Measurements from ENCODE around the gene CLPSL2. TPM values are rescaled to one million over a fixed set of nuclear protein-coding genes. Genes with fewer than 3 reads are reported as not detected.

Gene CLPSL2
- total and polyA plus RNA-seq, 12 donors, result not detected

DNA sequence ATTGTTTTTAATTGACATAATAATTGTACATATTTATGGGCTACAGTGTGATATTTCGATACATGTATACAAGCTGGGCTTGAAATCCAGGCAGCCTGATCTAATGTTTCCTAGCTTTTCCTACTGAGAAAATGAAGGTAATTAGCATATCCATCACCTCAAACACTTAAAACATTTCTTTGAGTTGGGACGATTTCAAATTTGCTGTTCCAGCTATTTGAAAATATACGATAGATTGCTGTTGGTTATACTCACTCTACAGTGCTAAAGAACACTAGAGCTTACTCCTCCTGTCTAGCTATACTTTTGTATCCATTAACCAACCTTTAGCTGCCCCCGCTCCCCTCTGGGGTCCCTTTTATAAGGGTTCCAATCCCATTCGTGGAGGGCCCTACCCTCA, 33.4 kb downstream of the CLPSL2 start:
- H3K4me1 ChIP-seq, result peaks cover 0 to 8% (median 0%) of the 10 kb centered on the region in 9 donors
- no peaks in the 10 kb centered on the region for H3K9me3 ChIP-seq
- TF ChIP-seq, protein P1, sequence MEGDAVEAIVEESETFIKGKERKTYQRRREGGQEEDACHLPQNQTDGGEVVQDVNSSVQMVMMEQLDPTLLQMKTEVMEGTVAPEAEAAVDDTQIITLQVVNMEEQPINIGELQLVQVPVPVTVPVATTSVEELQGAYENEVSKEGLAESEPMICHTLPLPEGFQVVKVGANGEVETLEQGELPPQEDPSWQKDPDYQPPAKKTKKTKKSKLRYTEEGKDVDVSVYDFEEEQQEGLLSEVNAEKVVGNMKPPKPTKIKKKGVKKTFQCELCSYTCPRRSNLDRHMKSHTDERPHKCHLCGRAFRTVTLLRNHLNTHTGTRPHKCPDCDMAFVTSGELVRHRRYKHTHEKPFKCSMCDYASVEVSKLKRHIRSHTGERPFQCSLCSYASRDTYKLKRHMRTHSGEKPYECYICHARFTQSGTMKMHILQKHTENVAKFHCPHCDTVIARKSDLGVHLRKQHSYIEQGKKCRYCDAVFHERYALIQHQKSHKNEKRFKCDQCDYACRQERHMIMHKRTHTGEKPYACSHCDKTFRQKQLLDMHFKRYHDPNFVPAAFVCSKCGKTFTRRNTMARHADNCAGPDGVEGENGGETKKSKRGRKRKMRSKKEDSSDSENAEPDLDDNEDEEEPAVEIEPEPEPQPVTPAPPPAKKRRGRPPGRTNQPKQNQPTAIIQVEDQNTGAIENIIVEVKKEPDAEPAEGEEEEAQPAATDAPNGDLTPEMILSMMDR (IDR thresholded peaks at IDR 0.05), result no peak
- intact Hi-C loops (cut with DNase I), result no loop called here
- no peak for ATAC-seq
- H3K36me3 ChIP-seq, result no peaks in the 10 kb centered on the region
- H3K27ac ChIP-seq, result no peak overlapping the region
- H3K4me3 ChIP-seq, result no peak overlapping the region
- no peak for DNase-seq
- 75 to 79% methylated on average over 5 of the region's 5 CpGs for WGBS, 2 donors
- peaks cover 0 to 51% (median 19%) of the 10 kb centered on the region in 7 donors for H3K27me3 ChIP-seq

DNA sequence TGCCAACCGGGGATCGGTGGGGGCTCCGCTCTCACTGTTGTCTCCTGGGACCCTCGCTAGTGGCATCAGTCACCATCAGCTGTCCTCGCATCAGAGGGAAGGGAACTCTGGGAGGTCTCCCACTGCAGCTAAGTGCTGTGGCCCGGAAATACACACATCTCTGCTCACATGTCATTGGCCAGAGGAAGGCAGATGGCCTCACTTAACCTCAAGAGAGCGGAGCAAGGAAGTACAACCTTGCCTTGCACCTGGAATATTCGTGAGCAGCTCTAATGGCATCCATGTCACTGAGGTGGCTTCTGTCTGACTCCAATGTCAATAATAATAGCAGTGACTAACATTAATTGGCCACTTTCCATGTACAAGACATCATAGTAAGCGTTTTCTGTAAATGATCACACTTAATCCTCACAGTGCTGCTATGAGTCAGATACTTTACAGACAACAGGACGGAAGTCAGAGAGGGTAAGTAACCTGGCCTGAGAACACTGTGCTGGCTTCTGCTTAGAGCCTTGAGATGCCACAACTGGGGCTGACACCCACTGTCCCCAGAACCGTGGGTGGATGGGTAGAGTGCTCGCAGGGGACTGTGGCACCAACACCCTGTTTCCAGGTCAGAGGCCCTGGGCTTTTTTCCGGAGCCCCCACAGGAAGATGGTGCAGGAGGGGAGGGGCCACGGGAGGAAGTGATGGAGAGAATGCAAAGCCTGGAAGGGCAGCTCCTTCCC, 34.7 kb downstream of the CLPSL2 start:
- DNase-seq (no peak), ATAC-seq (peak in 1 of 8 donors; percentile 45)
- Histone ChIP-seq H3K36me3 (no peaks in the 10 kb centered on the region), H3K27me3 (peaks cover 0 to 39% (median 9%) of the 10 kb centered on the region in 7 donors), H3K9me3 (no peaks in the 10 kb centered on the region), H3K4me1 (peaks cover 0 to 8% (median 0%) of the 10 kb centered on the region in 9 donors), H3K4me3 (no peak overlapping the region), H3K27ac (no peak overlapping the region)
- WGBS, 2 donors, result 65 to 66% methylated on average over 14 of the region's 14 CpGs
- intact Hi-C loops (cut with DNase I), result no loop called here
- TF ChIP-seq, protein P1 (IDR thresholded peaks at IDR 0.05), result no peak

DNA sequence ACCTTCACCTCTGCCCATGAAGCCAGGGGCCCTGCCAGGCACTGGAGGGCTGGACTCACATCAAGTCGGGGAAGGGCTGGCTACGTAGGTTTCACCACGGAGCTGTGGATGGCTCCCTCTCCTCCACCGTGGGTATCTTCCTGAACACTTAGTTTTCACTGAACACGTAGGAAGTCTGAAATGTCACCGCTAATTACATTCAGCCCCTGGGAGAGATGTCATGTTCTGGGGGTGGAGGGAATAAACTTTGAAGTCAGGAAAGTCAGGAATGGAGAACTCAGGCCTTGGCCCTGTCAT, 35.2 kb downstream of the CLPSL2 start:
- Histone ChIP-seq H3K27me3 (peaks cover 0 to 34% (median 5%) of the 10 kb centered on the region in 7 donors), H3K36me3 (no peaks in the 10 kb centered on the region), H3K4me3 (no peak overlapping the region), H3K27ac (no peak overlapping the region), H3K4me1 (peaks cover 0 to 8% (median 0%) of the 10 kb centered on the region in 9 donors), H3K9me3 (peaks cover 0 to 5% (median 2%) of the 10 kb centered on the region in 11 donors)
- intact Hi-C loops (cut with DNase I), result no loop called here
- WGBS, 2 donors, result 67 to 70% methylated on average over 6 of the region's 6 CpGs
- DNase-seq (no peak), ATAC-seq (no peak)
- TF ChIP-seq, protein P1 (IDR thresholded peaks at IDR 0.05), result no peak

DNA sequence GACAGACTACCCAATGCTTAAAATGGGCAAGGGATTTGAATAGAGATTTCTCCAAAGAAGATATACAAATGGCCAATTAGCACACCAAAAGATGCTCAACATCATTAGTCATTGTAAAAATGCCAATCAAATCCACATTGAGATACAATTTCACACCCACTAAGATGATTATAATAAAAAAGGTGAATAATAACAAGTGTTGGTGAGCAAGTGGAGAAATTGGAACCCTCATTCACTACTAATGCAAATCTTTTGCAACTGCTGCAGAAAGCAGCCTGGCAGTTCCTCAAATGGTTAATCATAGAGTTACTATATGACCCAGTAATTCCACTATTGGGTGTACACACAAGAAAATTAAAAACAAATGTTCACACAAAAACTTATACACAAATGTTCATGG, 41.1 kb downstream of the CLPSL2 start:
- intact Hi-C loops (cut with DNase I), result no loop called here
- no peak overlapping the region for H3K4me3 ChIP-seq
- DNase-seq (no peak), ATAC-seq (no peak)
- H3K27ac ChIP-seq, result no peak overlapping the region
- H3K9me3 ChIP-seq, result peaks cover 0 to 19% (median 14%) of the 10 kb centered on the region in 11 donors
- H3K27me3 ChIP-seq, result peaks cover 0 to 3% (median 0%) of the 10 kb centered on the region in 7 donors
- TF ChIP-seq, protein P1 (IDR thresholded peaks at IDR 0.05), result no peak
- H3K4me1 ChIP-seq, result no peaks in the 10 kb centered on the region
- no peaks in the 10 kb centered on the region for H3K36me3 ChIP-seq
